GM21576 (cell line): ENCODE data around the gene DGKZ.

Experiments used
- ATAC-seq: cut with Tn5 transposase; IDR thresholded peaks from one replicate; pipeline ENCODE4 v1.9.1; 2021; ENCODE audit warnings: mild to moderate bottlenecking, moderate library complexity; ENCODE audit not compliant: unreplicated experiment

DGKZ gene

GRCh38 chr11:46322759-46323158, 24.5 kb upstream of the DGKZ start:
- no peak for ATAC-seq

- ATAC-seq = no peak
Observed at GRCh38 chr11:46326813-46327416, 20.3 kb upstream of the DGKZ start.

DNA sequence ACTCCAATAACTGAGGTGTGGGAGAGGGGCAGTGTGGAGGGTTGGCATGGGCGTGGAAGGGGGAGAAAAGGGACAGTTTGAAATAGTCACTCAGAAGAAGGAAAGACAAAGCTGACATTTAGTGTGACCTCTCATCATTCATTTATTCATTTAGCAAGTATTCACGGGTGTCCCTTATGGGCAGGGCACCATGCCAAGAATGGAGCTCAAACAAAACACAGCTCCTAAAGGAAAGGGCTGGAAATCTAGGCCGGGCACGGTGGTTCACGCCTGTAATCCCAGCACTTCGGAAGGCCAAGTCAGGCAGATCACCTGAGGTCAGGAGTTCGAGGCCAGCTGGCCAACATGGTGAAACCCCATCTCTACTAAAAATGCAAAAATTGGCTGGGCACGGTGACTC, 19.4 kb upstream of the DGKZ start:
- no peak for ATAC-seq

DNA sequence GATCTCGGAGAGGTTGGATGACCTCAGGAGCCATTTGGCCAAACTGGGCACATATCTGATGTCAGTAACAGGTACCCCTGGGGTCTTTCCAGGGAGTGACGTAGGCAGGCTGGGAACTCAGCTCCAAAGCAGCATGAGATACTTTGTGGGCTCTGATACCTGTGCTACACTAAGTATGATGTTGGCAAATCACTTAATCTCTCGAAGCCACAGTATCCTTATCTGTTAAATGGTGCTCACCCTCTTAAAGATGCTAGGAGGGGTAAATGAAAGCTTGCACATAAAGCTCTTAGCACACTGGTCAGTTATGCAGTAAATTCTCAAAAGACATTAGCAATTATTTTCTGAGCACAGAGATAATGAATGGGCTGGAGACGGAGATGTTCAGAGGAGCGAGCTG, 17.1 kb upstream of the DGKZ start:
- ATAC-seq = no peak

- no peak for ATAC-seq
Observed at GRCh38 chr11:46330563-46331281, 16.5 kb upstream of the DGKZ start.

GRCh38 chr11:46331282-46331984, 15.8 kb upstream of the DGKZ start:
- ATAC-seq = no peak

DNA sequence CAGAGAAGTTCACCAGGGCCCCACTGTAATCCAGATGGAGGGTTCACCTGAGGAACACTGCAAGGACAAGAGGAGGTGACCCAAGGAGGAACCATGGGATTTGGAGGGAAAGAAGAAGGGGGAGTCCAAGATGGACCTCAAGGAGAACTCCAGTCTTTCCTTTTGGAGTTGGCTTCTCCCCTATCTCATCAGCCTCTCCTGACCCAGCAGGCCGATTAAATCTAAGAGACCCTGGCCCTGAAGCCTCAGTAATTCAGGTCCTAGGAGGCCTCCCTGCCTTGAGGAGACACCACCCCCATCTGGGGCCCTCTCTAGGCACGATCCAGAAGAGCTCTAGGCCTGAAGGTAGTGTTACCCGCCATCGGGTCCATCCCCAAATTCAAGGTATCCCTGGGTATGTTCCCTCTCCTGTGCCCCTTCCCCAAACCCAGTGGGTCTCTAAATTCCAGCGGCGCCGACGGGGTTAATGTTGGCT, 15.1 kb upstream of the DGKZ start:
- no peak for ATAC-seq

GRCh38 chr11:46332568-46333393, 14.5 kb upstream of the DGKZ start:
- no peak for ATAC-seq

- no peak for ATAC-seq
Observed at GRCh38 chr11:46333394-46333947, 13.8 kb upstream of the DGKZ start.

DNA sequence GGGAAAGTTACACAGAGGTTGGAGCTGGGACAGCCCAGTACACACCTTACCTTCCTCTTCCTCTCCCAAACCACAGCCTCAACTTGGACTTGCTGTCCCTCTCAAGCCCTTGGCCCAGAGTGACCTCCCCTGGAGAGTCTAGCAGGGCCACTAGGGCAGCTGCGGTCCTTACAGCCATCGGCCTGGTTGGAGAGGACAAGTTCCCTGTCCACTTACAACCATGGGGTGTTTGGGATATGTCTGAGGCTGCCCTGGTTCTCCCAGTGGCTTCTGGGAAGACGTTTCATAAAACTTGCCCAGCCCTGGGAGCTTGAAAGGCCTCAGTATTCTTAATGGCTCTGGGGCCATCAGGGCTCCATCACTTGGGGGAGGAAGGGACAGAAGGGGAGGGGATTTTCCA, 13.1 kb upstream of the DGKZ start:
- ATAC-seq = no peak

DNA sequence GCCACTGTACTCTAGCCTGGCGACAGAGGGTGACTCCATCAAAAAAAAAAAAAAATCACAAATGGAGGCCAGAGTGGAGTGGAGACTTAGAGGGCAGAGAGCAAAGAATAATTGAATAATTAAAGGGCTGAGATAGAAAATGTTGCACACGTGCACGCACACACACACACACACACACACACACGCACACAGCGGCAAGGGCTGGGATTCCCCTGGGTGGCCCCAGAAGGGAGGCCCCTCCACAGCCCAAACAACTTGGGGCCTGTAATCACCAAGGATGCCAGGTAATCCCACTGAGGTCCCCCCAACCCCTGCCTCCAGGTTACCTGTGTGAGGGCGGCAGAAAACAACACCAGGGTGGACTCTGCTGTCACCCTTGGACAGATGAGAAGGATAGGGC, 12.0 kb upstream of the DGKZ start:
- ATAC-seq = no peak

- ATAC-seq = no peak
Observed at GRCh38 chr11:46335890-46336562, 11.2 kb upstream of the DGKZ start.

DNA sequence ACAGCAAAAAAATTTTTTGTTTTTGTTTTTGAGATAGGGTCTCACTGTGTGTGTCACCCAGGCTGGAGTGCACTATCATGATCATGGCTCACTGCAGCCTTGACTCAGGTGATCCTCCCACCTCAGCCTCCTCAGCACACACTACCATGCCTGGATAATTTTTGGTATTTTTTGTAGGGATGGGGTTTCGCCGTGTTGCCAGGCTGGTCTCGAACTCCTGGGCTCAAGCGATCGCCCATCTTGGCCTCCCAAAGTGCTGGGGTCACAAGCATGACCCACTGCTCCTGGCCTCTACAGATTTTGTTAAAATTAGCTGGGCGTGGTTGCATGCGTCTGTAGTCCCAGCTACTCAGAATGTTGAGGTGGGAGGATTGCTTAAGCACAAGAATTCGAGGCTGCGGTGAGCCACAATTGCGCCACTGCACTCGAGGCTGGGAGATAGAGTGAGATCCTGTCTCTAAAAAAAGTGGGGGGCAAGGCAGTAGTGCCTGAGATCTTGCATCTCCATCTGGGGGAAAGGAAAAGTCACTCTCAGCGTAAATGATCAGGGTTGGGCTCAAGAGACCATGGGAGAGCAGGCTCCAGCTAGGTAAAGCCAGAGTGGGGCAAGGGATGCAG, 10.6 kb upstream of the DGKZ start:
- no peak for ATAC-seq

DNA sequence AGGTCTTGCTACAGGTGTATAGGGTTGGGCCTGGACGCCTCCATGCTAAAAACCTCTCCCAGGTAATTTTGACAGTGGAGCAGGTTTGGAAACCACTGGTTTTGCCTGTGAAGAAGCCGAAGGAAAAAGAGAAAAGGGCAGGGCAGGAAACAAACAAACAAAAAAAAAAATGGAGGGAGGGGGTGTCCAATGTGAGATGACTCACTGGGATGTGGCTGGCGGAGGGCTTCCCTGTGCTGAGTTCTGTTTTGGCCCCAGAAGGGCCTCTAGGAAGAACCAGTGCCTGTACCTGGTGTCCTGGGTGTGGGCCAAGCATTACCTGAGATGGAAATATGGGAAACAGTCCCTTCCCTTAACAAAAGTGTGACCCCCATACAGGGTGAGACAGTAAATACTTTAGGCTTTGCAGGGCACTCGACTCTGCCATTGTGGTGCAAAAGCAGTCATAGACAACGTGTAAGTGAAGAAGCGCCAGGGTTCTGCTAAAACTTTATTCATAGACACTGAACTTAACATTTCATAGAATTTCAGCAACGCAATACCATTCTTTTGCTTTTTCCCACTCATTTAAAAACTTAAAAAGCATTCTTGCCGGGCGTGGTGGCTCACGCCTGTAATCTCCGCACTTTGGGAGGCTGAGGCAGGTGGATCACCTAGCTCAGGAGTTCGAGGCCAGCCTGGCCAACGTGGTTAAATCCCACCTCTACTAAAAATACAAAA, 9.5 kb upstream of the DGKZ start:
- ATAC-seq = no peak

GRCh38 chr11:46338636-46338987, 8.7 kb upstream of the DGKZ start:
- ATAC-seq = no peak

- no peak for ATAC-seq
Observed at GRCh38 chr11:46338988-46339666, 8.1 kb upstream of the DGKZ start.

GRCh38 chr11:46339816-46340215, 7.4 kb upstream of the DGKZ start:
- ATAC-seq = no peak

DNA sequence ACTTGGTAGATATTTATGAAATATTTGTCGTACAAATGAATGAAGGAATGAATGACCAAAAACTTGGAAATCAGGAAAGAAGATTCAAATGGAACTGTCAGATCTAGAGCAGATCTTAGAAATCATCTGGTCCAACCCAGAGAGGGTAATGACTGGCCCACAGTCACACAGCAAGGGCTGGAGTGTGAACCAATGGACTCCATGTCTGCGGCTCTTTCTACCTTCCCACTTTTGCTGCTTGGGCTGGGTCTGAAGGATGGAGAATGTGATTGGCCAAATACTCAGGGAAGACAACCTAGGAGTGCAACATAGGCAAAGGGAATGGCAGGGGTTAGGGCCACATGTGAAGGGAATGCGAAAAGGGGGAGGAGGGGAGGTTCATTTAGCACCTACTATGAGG, 5.8 kb upstream of the DGKZ start:
- no peak for ATAC-seq

DNA sequence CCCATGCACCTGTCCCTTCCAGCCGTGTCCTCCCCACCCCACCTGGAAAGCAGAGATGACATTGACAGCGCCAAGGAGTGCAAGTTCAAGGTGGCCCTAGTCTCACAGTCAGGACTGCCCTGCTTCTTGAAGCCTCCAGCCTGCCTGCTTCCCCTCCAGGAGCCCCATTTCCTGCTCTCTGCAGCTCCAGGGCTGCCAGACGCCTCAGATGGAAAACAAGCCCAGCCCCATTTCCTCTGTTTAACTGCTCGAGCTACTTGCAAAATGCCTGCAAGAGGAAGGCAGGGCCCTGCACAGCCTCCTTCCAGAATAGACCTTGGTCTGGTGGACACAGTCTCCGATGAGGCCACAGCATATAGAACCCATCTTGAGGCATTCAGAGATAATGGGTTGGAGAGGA, 5.0 kb upstream of the DGKZ start:
- no peak for ATAC-seq
